PC-3 (cell line): ENCODE measurements around the gene HLA-DQA2.

Experiments
- CTCF ChIP-seq: fragments of 300-600 bp; sonication (generic); conservative IDR thresholded peaks from 2 replicates; pipeline ENCODE4 v1.5.1; 2017; ENCODE audit warnings: antibody characterized with exemption, low read depth, mild to moderate bottlenecking, low read length
- EZH2 ChIP-seq: fragments of 300-600 bp; sonication (generic); IDR thresholded peaks from one replicate; pipeline ENCODE4 v1.6.1; 2017; ENCODE audit warnings: antibody characterized with exemption, mild to moderate bottlenecking, low read length; ENCODE audit not compliant: unreplicated experiment
- EZH2phosphoT487 ChIP-seq: fragments of 300-600 bp; sonication (generic); IDR thresholded peaks from 2 replicates; pipeline ENCODE4 v1.6.1; 2018; ENCODE audit warnings: mild to moderate bottlenecking, antibody characterized with exemption, low read length, borderline replicate concordance

- TF ChIP-seq CTCF = no peak
- no peak for TF ChIP-seq EZH2
- TF ChIP-seq EZH2phosphoT487 = no peak
Measured at GRCh38 chr6:32772656-32773055, 31.5 kb downstream of the HLA-DQA2 start.
